Measurements from ENCODE around the gene SLC5A11.
"Not testable (repeated sequence)": the region's sequence is repeated elsewhere in the genome, so short reads cannot be mapped to it uniquely, and the experiment has no call there.

The SLC5A11 gene, protein sequence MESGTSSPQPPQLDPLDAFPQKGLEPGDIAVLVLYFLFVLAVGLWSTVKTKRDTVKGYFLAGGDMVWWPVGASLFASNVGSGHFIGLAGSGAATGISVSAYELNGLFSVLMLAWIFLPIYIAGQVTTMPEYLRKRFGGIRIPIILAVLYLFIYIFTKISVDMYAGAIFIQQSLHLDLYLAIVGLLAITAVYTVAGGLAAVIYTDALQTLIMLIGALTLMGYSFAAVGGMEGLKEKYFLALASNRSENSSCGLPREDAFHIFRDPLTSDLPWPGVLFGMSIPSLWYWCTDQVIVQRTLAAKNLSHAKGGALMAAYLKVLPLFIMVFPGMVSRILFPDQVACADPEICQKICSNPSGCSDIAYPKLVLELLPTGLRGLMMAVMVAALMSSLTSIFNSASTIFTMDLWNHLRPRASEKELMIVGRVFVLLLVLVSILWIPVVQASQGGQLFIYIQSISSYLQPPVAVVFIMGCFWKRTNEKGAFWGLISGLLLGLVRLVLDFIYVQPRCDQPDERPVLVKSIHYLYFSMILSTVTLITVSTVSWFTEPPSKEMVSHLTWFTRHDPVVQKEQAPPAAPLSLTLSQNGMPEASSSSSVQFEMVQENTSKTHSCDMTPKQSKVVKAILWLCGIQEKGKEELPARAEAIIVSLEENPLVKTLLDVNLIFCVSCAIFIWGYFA
- 0.30 to 2.9 (median 1.3) reads per million in 4 donors for total RNA-seq

DNA sequence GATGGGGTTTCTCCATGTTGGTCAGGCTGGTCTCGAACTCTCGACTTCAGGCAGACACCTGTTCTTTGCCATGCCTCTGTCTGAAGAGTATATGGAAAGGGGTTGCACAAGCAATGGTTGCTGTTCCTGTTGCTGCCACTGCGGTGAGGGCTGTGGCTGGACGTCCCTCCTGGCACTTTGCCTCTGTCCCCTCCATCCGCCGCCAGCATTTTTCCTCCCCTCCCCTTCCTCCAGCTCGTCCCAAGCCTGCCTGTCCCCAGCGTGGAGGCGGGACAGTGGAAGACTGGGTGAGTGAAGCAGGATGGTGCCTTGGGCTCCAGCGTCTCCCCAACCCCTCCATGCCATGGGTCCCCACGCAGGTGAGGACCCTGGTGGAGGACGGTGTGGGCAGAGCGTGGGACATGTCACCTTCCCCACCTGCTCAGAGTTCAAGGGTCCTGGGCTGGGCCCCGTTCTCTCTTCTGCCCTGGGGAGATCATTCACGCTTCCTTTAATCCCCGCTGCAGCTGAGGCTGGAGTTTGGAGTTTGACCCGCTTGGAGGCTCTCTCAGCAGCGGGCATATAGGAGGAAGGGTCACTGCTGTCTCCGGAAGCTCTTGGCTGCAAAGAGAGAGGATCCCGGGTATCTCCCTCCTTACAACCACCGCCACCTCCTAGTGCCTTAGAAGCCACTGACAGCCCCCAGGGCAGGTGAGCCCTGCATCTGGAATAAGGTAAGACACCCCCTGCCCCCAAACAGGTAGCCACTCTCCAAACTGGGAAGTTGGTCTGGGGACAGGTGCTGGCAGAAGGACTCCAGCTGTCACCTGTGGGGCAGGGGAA is at the start of gene SLC5A11:
SLC5A11 (plus strand) TSS at position 238 of the 822 bp plus-strand sequence. CDS start 12,681 bp downstream, outside the sequence.
- DNase-seq, result no peak

DNA sequence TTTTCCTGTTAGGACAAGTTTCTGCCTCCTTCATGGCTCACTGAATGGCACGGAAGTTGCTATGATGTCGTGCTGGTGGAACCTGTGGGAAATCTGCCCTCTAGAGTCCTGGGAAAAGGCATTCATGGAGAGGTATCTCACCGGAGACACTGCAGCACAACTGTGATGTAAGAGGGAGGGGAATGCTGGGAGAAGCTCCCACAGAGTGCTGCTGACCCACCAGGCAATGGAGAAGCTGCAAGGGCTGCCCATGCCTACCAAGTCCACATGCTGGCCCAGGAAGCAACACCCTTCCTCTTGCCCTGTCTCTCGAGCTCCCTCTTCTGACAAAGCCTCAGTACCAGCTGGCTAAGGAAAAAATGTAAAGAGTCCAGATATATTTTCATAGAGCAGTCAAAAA is 45.2 kb upstream of the SLC5A11 start:
- no peak for DNase-seq

DNA sequence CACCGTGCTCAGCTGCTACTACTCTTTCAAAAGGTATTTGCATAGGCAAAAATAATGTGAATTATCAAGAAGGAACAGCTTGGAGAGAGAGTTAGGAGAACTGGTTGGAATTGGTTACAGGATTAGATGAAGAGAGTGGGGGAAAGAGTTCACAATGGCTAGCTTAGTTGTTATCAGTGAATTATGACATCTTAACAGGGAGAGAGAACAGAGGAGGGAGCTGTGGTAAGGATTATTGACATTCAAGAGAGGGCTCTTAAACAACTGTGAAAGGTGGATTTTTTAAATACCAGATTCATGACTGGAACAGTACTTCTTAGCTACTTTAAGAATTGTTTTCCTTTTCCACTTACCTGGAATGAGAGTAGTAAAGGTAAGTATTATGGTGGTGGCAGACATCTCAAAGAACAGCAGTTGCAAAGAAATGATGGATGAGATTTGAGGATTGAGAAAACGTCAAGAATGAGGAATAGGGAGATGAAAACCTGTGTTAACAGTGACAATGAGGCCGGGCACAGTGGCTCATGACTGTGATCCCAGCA is 43.9 kb upstream of the SLC5A11 start:
- DNase-seq, result no peak

DNA sequence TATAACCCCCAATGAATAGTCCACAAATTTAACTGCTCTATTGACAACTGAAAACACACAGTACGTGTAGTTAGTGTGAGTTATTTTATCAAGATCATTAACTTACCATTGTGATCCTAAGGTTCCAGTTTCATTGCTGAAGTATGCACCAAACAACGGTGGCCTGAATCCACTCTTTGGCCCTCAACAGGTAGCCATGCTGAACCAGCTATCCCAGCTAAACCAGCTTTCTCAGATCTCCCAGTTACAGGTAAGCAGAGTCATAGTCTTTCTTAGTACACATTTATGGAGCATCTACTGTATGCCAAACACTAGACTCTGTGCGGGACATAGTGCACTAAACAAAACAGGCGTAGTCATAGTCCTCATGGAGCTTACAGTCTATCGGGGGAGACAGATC is 40.3 kb upstream of the SLC5A11 start:
- no peak for DNase-seq

DNA sequence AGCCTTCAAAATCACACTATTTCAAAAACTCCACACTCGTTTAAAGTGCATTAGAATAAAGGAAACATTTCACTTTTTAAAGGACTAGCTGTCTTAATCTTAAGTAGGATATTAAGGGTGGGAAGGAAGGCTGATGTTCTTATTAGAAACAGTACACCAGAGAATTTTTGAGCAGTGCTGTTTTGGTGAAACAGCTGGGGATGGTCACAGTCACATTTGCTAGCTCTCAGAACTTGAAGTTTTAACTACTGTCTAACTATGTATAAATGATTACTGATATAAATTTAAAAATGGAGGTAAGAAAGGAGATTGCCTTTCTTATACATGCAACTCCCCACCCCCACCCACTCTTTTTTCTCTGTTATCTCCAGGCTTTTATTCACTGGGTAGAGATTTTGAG is 38.5 kb upstream of the SLC5A11 start:
- no peak for DNase-seq

DNA sequence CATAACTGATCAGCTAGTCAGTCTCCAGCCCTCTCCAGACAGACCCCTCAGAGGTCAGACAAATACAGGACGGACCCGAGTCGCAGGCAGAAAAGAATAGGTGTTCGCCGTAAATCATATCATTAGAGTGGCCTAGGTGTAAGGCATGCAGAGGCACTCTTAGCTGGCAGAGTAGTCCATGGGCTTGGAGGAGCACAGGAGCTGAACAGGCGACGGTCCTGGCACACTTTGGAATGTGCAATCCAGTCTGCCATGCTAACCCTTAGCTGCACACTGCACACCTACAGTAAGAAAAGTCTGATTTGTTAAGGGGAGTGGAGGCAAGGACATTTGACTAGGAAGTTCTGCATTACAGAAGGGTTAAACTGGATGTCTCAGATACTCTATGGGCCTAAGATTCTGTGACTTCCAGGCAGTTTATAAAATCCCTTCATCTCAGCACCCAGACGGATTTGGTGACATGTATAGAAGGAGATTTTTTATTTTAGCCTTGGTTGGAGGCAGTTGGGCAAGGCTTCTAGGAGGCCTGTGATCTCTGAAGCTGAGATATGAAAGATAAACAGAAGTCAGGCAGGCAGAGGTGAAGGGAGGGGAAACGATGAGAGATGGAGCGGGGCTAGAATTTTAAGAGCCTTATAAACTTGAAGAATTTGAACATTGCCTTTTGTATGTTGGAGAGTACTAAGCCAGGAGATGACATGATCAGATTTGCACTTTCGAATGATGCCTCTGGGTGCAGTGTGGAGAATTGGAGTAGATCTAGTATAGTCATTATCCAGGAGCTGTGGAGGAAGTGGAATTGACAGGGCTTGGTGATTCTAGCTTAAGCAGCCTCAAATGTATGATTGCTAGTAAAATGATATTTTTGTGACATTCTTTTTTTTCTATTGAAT is 34.6 kb upstream of the SLC5A11 start:
- no peak for DNase-seq

DNA sequence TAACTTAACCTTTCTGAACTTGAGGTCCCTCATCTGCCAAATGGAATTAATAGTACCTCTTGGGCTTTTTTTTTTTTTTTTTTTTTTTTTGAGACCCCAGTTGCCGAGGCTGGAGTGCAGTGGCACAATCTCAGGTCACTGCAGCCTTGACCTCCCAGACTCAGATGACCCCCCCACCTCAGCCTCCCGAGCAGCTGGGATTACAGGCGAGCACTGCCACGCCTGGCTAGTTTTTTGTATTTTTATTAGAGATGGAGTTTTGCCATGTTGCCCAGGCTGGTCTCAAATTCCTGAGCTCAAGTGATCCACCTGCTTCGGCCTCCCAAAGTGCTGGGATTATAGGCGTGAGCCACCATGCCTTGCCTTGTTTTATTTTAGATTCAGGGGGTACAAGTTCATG is 33.0 kb upstream of the SLC5A11 start:
- not testable (repeated sequence) for DNase-seq

DNA sequence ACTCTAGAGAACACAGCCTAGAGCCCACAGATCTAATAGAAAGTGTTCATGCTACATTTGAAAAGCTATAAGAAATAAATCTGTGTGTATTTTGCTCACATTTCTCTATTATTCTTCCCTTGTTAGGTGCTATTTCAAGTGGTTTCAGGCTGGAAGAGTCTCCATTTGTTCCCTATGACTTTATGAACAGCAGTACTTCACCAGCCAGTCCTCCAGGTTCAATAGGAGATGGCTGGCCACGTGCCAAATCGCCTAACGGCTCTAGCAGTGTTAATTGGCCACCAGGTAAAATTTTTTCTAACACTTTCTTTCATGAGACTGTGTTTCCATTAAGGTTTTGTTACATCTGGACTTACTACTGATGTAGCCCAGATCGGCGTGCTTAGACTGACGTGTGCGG is 30.7 kb upstream of the SLC5A11 start:
- no peak for DNase-seq

DNA sequence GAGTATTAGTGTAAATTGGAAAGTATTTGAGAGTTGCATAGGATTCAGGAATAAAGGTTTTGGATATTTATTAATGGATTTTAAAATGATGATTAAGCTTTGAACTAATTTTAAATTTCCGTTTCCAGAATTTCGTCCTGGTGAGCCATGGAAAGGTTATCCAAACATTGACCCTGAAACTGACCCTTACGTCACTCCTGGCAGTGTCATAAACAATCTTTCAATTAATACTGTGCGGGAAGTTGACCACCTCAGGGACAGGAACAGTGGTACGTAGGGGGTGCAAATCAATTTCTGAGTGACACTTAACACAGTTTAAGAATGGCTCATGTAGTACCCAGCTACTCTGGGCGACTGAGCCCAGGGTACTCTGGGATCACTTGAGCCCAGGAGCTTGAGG is 29.1 kb upstream of the SLC5A11 start:
- no peak for DNase-seq

DNA sequence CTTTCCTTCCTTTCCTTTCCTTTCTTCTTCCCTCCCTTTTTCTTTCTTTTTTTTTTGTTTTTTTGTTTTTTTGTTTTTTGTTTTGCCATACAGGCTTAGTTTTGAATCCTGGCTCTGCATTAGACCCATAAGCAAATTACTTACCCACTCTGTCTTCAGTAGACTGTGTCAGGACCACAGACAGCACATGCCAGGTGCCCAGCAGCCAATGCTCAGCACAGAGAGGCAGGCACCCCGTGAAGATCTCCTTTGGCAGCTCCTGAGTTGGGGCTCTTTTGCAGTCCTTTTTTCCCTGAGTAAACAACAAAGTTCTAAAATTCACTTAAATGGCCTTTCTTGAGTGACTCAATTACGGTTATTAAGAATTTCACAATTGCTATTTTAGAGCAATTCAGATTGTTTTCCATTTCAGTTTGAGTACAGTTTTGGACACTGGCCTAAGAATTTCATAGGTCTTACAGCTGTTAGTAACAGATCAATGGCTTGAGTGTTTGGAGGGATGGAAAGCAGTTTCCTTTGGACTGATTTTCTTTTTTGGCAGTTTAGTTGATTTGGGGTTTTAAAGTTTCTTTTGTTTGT is 26.2 kb upstream of the SLC5A11 start:
- no peak for DNase-seq

DNA sequence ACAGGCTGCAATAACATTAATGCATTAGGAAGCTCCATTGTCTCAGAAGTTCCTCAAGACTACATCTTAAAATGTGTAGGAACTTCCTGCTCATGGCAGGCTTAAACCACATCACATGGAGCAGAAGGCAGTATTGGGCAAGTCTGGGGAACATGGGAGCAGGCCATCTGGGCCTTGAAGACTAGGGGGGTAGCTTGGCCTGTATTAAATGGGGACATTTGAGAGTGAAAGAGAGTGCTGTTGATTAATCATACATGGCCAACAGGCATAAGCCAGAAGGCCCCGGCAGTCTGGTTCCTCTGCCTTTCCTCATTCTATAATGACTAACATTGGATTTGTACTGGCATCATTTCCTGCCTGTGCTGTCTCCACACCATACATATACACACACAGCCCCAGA is 25.2 kb upstream of the SLC5A11 start:
- DNase-seq, result no peak

DNA sequence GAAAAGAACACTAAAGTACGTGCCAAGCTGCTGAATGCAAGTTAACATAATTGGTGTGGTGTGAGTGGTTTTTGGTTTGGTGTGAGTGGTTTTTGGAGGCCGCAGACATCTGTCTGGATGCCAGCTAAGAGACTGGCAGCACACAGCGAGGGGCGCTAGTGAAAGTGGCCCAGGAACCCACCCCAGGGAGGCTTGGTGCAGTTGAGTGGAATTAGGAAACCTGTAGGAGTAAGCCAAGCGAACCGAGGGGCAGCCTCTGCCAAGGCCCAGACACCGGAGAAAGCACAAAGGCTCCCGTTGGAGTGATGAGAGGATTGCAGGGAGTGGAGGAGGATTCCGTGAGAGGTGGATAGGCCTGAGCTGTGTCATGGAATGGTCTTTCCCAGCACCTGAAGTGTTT is 24.6 kb upstream of the SLC5A11 start:
- DNase-seq, result no peak

DNA sequence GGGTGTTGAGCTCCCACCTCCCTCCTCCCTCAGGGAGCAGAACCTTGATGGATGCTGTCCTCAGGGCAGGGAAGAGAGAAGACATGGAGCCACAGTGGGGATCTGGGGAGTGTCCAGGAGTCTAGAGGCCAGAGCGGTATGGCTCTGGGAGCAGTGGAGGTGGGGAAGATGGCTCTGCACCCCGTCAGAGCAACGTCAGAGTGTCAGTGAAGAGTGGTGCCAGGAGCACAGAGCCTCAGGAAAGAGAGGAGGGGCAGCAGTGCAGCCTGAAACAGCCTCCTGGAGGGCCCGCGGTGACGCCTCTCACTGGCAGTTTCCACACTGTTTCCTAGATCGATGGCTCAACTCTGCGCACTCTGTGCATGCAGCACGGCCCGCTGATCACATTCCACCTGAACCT is 23.2 kb upstream of the SLC5A11 start:
- DNase-seq, result no peak

DNA sequence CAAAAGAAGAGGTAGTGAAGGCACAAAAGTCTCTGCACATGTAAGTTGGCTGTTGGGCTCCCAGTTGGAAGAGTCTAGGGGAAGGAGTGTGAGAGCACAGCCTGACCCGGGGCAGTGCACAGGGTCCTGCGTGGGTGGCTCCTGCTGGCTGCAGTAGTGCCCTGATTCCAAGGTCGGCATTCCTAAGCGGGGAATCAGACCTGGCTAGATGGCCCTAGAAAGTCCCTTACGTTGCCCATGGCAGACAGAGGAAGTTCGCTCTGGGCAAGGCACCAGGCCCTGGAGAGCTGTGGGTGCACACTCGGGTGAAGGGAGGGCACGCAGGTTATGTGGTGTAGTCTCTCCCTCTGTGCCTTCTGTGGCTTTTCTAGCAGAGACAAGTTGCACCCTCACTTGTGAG is 22.8 kb upstream of the SLC5A11 start:
- DNase-seq, result no peak

DNA sequence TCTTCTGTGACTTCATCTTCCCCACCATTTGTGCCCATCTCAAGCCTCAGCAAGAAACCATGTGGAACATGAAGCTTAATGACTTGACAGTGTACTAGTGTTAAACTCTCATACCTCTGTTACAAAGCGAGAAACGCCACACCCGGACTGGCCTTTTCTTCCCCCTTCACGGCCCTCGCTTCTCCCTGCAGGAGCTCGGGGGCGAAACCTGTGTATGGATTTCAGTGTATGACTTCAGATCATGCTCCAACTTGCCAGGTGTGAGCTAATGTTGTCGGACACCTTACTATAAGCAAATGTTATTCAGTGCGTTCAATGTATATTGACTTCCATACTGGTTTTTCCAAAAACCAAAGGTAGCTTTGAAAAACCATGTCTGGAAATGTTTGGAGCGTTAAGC is 20.1 kb upstream of the SLC5A11 start:
- DNase-seq, result no peak

DNA sequence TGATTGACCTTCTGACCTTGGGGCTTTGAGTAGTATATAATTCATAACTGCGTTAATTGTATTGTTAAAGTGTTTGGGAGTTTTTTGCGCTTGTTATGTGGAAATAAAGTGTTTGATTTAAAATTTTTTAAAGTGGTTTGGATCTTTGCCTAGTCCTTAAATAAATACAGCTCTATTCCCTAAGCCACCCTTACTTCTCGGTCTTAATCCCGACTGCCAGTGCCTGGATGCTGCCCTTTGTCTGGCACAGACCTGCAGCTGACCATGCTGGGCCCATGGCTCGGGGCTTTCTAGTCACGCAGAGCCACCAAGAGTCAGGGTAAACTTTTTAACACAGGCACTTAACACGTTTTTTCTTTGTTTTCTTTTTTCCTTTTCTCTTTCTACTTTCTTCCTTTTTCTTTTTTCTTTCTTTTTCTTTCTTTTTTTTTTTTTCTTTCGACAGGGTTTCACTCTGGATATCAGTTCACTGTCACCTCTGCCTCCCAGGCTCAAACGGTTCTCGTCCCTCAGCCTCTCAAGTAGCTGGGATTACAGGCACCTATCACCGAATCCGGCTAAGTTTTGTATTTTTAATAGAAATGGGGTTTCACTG is 19.6 kb upstream of the SLC5A11 start:
- no peak for DNase-seq

DNA sequence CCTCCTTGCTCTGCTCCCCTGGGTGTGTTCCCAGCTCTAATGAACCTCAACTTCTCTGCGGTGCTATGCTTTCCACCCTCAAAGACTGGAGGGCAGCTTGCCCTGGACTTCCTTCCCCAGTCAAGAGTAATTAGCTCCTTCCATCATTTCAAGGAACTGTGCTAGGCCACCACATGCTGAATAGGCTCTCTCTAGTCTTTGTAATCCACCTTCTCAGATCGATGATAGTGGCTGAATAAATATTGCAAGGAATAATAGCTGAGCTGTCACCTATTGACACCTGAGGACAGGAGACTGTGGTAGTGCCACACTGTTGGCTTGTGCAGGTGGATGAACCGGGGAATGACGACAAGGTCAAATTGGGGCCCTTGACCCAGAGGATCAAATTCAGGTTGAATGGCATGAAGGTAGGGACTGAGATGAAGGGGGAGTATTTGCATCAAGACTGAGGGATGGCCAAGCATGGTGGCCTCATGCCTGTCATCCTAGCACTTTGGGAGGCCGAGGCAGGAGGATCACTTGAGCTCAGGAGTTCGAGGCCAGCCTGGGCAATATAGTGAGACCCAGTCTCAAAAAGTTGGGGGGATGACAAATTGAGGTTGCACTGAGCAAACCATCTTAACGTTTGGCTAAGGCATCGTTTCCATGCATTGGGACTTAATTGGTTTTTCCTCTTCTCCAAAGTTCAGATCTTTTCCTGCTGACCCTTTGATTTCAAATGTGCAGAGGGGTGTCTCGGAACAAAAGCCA is 18.8 kb upstream of the SLC5A11 start:
- DNase-seq, result no peak

DNA sequence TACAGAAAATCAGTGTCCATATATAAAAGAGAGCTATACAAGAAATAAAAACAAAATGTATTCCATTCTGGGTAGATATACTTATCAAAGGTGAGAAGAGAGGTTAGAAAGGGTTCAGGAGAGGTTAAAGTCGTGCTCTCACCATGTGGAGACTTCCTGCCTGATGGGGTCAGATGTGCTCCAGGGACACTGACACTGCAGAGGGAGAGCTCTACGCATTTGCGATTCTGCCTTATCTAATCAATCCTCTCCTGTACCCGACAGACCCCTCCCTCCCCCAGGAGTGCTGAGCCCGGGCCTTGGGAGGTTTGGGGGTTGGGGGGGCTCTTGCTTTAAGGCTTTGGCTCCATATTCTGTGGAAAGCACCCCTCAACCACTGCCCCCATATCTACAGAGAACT is 16.6 kb upstream of the SLC5A11 start:
- DNase-seq, result no peak

DNA sequence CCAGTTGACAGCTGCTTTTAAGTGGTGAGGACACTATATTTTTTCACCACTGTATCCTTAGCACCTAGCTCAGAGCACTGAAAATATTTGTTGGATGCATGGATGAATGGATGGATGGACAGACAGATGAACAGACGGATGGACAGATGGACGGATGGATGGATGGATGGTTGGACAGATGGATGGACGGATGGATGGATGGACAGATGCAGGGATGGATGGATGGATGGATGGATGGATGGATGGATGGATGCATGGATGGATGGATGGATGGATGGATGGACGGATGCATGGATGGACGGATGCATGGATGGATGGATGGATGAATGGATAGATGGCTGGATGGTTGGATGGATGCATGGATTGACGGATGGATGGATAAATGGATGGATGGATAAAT is 12.4 kb upstream of the SLC5A11 start:
- DNase-seq, result no peak
